Stimulated activated CD8-positive, alpha-beta memory T cell treated with anti-CD3 and anti-CD28 coated beads, Interleukin-7, amount 100 ng/mL, for 4 hours (primary cell): ENCODE data around the gene SLC12A3.
"Not testable (repeated sequence)": the region's sequence is repeated elsewhere in the genome, so short reads cannot be mapped to it uniquely, and the experiment has no call there.

Experiments
- DNase-seq, 2 donors: peaks; one replicate each; pipeline ENCODE4 v3.0.0-alpha.2; 2020; ENCODE audit warnings: low read depth in 2 of 2

The SLC12A3 gene

DNA sequence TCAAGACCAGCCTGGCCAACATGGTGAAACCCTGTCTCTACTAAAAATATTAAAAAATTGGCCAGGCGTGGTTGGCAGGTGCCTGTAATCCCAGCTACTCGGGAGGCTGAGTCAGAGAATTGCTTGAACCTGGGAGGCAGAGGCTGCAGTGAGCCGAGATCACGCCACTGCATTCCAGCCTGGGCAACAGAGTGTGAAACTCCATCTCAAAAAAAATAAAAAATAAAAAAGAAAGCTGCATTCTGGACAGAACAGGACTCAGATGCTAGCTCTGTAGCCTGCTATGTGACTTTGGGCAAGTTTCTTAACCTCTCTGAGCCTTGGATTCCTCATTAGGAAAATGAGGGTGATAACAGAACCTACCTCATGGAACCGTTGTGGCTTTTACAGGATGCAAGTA lies 3.8 kb downstream of the SLC12A3 start:
- not testable (repeated sequence) for DNase-seq

DNA sequence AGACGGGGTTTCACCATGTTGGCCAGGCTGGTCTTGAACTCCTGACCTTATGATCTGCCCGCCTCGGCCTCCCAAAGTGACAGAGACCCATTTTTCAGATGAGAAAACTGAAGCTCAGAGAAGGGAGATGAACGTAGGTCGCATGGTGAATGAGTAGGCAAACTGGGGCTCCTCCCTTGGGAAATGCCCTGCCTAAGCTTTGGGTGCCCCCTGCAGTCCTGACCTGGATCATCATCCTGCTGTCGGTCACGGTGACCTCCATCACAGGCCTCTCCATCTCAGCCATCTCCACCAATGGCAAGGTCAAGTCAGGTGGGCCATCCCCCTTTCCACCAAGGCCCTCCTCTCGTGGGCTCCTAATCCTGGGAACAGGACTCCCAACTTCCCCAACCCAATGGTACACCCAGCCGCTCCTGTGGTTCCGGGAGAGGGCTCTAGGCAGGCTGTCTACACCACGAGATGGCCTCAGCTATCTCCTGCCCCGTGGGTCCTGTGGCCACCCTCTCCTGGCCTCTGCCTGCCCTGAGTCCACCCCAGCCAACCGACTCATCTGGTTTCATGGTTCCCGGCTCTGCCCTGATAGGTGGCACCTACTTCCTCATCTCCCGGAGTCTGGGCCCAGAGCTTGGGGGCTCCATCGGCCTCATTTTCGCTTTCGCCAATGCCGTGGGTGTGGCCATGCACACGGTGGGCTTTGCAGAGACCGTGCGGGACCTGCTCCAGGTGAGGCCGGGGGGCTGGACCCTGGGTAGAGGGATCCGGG lies 4.7 kb downstream of the SLC12A3 start:
- DNase-seq = no peak

DNA sequence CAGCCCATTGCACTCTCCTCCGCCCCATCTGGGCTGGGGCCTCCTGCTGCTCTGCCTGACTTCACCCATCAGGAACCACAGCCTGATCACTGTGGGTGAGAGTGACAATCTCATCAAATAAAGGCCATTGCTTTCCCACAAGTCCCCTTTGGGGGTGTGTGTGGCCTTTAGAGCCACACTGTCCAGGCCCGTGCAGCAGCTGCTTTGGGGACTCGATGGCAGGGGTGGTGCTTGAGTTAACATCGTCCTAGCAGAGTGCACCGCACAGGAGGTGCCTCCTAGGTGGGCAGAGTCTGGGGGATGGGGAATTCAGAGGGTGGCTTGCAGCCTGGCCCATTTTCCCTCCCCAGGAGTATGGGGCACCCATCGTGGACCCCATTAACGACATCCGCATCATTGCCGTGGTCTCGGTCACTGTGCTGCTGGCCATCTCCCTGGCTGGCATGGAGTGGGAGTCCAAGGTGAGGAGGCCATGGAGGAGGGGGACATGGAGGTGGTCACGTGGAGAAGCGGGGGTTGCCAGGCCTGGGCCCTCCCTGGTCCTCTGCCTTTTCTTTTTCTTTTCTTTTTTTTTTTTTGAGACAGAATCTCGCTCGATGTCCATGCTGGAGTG lies 5.4 kb downstream of the SLC12A3 start:
- DNase-seq = no peak

DNA sequence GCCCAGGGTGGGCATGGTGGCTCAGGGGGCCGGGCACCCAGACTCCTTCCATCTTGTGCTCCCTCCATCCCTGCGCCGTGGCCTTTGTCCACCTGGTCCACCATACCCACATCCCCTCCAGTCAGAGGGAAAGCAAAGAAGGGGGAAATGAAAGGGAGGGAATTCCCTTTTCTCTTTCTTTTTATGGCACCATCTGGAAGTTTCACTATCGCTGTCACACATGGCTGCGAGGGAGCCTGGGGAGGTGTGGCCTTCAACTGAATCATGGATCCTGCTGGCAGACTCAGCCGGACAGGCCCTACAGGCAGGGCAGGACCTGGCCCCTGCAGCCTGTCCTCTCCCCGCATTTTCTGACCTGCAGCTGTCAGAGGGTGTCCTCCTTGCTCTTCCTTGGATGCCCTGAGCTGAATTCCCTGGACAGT lies 6.2 kb downstream of the SLC12A3 start:
- no peak for DNase-seq

DNA sequence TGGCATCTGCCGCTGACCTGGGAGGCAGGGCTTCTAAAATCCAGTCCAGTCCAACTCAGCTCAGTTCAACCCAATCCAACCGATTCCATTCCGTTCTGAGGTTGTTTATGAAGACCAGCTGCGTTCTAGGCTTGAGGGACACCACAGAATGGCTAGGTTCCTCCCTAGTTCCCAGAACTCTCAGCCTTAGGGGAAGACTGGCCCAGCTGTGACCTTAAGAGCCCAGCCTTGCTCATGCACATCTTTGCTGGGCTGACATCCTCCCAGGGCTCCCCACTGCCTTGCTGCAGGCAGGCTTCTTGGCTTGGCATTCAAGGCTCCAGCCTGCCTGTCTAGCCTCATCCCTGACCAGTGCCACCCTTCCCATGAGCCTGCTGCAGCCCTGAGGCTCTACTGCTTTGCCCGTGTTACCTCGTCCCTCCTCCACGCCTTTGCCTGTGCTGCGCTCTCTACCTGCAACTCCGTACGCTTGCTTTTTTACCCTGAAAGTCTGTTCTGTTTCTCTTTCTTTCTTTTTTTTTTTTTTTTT lies 7.9 kb downstream of the SLC12A3 start:
- DNase-seq = no peak

DNA sequence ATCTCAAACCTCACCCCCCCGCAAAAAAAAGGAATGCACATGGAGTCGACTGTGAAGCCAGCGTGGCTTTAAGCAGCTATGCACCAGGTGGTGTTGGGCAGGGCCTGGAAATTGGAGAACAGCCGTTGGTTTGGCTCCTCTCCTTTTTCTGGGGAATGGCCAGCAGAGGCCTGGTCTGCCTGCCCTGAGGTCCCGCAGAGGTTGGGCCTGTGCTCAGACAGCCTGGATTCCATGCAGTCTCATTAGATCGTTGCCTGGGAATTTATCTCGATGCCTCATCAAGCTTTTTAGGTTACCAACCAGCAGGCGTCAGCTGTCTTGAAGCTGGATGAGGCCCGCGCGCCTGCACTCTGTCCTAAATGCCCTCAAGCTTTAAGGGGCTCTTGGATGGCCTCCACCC lies 9.8 kb downstream of the SLC12A3 start:
- no peak for DNase-seq

DNA sequence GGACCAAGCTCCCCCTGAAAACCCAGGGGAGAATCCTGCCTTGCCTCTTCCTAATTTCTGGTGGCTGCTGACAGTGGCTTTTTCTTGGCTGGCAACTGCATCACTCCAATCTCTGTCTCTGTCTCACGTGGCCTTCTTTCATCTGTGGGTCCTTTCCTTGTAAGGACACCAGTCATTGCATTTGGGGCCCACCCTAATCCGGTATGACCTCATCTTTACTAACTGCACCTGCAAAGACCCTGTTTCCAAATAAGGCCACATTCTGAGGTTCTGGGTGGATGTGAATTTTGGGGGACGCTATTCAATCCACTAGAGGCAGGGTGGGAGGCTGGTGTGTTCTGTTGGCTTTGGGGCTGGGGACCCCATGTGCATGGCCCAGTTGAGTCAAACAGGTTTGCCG lies 11.0 kb downstream of the SLC12A3 start:
- no peak for DNase-seq

DNA sequence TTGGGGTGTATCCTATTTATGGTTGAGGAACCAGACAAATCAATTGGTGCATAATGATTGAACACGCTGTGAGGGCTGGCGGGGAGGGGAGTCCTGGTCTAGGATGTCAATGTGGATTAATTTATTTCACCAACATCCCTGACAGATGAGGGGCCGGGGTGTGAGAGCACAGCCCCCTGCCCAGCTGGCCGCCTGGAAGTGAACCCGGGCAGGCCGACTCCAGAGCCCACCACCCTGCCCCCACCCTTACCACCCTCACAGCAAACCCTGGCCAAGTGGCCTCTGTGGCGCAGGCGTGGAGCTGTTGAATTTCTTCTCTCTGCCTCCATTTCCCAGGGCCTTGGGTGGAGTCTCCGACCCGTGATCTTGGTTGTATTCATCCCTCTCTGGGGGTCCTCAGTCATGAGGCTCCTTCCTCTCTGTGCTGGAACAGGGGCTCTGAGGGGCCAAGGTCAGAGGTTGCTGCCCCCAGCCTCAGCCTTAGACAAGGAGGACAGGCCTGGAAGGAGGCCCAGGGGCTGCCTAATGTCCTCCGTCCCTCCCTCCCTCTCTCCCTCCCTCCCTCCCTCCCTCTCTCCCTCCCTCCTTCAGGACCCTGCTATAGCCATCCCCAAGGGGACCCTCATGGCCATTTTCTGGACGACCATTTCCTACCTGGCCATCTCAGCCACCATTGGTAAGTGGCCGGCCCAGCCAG lies 12.6 kb downstream of the SLC12A3 start:
- DNase-seq = no peak

DNA sequence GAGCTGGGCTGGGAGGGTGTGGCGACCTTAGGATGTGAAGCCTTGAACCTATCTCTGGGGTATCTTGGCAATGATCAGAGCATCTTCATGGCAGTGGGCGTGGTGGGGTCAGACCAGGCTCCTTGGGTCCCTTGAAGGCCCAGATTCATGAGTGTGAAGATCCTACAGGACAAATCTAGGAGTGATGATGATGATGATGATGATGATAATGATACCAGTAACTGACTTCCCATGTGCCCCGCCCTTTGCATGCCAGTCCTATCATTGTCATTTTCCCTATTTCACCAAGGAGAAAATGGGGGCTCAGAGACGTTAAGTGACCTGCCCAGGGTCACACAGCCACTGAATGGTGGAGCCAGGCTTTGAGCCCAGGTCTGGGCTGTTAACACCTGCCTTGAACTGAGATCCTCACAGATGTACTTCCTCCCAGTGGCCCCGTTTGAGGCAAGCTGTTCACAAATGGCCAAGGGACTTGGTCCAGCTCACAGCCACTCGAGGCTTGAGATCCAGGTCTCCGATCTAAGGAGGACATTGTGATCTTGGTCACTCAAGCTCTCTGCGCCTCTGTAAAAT lies 13.4 kb downstream of the SLC12A3 start:
- DNase-seq = no peak

DNA sequence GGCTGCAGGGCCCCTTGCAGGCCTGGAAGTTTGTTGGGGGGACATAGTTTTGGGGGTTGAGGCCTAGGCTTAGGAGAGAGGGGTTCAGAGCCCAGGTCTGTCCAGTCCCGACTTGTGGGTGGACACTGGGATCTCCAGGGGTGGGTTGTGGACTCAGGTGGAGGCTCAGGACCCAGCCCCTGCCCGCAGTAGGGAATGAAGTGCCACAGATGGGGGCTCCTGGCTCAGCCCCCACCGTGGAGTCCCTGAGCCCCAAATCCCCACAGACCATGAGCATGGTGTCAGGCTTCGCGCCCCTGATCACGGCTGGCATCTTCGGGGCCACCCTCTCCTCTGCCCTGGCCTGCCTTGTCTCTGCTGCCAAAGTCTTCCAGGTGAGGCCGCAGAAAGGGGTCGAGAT lies 14.3 kb downstream of the SLC12A3 start:
- no peak for DNase-seq

DNA sequence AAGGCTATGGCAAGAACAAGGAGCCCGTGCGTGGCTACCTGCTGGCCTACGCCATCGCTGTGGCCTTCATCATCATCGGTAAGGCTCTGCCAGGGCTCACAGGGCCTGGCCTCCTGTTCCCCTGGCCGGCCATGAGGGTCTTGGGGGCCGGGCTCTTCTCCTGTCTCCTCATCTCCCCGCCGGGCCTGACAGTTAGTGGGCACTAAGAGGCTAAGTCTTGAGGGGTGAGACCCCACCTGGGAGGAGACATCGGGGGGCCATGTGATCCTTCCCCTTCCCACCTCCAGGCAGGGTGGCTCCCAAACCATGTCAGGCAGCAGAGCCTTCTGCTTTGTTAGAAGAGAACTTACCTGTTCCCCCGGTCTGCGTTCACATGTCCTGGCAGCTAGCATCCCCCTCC lies 15.2 kb downstream of the SLC12A3 start:
- DNase-seq = no peak

DNA sequence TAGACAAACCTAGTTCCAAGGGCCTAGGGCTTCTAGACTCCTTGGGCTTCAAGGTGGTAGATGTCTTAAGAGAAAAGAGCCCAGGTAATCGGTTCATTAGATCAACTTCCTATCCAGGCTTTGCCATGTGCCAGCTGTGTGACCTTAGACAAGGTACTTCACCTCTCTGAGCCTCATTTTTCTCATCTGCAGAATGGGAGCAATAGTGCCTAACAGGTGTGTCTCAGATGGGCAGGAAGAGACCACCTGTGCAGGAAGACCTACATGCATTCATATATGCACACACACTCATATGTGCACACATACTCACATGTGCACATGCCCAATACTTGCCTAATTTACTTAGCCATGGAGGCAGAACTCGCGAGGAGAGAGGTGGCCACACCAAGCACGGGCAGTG lies 15.7 kb downstream of the SLC12A3 start:
- no peak for DNase-seq

DNA sequence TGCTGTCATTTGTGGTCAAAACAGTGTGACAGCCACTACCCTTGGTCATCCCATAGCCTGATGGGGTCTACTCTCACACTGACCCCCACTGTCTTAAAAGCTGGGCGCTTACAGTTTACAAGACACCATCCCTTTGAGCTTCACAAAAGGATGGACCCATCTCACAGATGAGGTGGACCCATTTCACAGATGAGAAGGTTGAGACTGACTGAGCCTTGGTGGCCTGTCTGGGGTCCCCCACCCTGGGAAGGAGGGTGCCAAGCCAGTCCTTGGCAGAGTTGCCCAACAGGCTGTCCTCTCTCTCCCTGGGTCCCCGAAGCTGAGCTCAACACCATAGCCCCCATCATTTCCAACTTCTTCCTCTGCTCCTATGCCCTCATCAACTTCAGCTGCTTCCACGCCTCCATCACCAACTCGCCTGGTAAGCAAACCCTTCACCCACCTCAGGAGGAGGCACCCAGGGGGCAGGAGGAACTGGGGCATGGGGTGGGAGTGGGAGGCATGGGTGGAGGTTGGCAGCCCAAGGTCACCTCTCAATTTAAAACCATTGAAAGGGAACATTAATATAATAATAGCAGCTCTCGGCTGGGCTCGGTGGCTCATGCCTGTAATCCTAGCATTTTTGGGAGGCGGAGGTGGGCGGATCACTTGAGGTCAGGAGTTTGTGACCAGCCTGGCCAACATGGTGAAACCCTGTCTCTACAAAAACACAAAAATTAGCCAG lies 17.2 kb downstream of the SLC12A3 start:
- no peak for DNase-seq

DNA sequence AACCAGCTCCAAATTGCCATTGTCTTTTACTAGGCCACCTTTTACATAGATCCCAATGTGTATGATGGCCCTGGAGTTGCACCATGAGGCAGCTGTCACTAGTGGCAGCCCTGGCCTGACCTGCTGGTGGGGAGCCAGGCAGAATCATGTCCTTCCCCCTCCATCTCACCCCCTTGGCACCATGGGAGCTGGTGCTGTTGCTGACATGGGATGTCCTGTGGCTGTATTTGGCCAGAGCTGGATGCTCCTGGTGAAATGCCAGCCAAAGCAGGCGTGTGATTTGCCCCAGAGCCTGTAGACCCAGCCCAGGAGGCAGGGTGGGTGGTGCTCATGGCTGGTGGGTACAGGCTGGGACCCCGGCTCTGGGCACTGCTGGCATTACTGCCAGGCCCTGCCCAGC lies 18.6 kb downstream of the SLC12A3 start:
- DNase-seq = no peak

DNA sequence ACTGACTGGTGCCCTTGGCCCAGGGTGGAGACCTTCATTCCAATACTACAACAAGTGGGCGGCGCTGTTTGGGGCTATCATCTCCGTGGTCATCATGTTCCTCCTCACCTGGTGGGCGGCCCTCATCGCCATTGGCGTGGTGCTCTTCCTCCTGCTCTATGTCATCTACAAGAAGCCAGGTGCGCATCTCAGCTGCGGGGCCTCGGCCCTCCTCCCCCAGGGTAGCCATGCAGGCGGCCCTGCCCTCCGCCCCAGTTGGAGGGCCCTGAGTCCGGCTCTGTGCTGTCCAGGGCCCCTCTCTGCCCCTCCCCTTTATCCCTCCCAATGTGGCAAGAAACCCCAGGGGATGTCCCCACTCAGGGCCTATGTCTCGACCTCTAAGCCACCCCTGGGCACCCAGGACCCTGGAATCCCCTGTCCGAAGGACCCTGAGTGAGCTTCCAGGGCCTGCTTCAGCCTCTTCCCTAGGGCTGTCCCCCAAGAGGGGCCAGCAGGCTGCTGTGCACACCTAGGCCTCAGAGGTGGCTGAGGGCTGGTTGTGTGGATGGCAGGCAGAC lies 19.1 kb downstream of the SLC12A3 start:
- no peak for DNase-seq

DNA sequence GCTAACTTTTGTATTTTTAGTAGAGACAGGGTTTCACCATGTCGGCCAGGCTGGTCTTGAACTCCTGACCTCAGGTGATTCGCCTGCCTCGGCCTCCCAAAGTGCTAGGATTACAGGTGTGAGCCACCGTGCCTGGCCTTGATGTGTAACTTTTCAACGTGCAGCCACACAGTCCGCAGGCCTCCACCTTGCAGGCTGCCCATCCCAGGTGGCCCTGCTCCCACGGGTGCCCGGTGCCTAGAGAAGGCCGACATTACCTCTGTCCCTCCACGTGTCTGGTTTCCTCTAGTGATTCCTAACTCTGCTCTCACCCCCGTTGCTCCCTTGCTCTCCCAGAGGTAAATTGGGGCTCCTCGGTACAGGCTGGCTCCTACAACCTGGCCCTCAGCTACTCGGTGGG lies 19.9 kb downstream of the SLC12A3 start:
- DNase-seq = not testable (repeated sequence)

DNA sequence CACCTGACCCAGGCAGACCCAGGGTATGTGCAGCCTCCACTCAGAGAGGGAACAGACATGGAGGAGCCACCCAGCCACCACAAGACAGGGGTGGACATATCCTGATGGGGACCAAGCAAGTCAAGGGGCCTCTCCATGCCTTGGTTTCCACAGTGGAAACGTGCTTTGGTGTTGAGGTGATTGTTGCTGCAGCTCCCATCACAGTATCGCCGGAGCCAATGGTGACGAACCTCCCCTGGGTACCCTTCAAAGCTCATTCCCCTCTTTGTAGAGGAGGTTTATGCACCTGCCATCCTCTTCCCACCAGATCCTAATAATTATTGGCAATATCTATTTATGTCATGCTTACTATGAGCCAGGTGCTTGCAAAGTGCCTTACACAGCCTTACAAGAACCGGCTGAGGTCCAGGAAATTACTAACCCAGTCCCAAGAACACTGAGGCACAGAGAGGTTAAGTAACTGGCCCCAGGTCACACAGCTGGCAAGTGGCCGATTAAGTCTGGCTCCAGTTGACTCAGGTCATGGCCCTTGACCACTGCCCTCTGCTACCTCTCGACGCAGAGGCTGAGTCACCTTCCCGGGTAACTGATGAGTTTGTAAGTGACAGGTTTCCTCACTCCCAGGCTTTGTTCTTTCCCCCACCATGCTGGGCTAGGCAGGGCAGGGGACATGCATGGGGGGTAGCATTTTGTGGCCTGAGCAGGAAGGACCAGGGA lies 20.6 kb downstream of the SLC12A3 start:
- no peak for DNase-seq

DNA sequence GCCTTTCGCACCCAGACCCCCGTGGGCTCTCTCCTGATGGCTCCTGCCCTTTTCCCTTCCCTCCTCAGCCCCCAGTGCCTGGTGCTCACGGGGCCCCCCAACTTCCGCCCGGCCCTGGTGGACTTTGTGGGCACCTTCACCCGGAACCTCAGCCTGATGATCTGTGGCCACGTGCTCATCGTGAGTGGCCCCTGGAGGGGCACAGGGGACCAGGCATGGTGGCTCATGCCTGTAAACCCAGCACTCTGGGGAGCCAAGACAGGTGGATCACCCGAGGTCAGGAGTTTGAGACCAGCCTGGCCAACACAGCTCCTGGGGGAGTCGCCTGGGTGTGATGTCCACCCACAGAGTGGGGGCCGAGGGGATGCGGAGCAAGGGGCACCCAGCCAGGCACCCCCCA lies 21.3 kb downstream of the SLC12A3 start:
- DNase-seq = no peak

DNA sequence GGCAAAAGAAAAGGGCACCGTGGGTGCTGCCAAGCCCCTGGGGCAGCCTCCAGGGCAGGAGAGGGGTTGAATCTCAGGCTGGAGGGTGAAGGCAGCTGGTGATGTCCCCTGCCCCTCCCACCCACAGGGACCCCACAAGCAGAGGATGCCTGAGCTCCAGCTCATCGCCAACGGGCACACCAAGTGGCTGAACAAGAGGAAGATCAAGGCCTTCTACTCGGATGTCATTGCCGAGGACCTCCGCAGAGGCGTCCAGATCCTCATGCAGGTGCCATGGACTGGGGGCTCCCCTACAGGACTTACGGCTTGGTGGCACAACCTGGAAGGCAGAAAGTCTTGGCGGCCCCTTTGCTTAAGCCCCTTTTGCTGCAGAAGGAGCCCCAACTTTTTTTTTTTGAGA lies 21.8 kb downstream of the SLC12A3 start:
- DNase-seq = no peak

DNA sequence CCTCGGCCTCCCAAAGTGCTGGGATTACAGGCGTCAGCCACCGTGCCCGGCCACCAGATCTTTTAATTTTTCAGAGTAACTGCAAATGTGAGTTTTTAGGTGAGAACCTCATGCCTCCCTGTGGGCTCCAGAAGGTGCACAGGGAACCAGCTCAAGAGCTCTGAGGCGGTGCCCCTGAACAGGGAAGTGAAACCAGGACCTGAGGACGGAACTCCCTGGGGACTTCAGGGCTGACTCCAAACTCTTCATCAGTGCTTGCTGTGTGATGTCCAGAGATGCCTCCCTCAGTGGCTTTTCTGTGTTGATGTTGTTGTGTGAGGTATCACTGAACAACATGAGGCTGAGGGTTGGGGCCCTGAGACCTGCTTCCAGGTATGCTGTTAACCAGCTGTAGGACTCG lies 23.8 kb downstream of the SLC12A3 start:
- DNase-seq = no peak

DNA sequence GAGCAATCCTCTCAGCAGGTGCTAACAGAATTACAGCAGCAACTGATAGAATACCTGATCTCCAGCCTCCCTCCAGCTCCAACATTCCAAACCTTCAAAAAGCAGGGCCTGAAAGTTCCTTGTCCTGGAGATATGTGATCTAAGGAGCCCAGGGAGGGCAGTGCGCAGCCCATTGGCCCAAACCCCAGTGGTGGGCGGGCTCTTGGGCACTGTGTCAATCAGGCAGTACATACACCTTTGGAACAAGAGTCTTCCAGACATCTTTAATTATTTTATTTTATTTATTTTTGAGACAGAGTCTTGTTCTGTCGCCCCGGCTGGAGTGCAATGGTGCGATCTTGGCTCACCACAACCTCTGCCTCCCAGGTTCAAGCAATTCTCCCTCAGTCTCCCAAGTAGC lies 24.2 kb downstream of the SLC12A3 start:
- no peak for DNase-seq
